ENCODE results near the gene OR6C3.
"Not testable (repeated sequence)": the region's sequence is repeated elsewhere in the genome, so short reads cannot be mapped to it uniquely, and the experiment has no call there.

The OR6C3 gene

GRCh38 chr12:55336002-55336401 is 5.5 kb downstream of the OR6C3 start:
- DNase-seq (ENCODE audit: low read depth) = no peak
- TF ChIP-seq, protein P1, sequence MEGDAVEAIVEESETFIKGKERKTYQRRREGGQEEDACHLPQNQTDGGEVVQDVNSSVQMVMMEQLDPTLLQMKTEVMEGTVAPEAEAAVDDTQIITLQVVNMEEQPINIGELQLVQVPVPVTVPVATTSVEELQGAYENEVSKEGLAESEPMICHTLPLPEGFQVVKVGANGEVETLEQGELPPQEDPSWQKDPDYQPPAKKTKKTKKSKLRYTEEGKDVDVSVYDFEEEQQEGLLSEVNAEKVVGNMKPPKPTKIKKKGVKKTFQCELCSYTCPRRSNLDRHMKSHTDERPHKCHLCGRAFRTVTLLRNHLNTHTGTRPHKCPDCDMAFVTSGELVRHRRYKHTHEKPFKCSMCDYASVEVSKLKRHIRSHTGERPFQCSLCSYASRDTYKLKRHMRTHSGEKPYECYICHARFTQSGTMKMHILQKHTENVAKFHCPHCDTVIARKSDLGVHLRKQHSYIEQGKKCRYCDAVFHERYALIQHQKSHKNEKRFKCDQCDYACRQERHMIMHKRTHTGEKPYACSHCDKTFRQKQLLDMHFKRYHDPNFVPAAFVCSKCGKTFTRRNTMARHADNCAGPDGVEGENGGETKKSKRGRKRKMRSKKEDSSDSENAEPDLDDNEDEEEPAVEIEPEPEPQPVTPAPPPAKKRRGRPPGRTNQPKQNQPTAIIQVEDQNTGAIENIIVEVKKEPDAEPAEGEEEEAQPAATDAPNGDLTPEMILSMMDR (IDR thresholded peaks at IDR 0.05; ENCODE audit: low read length, missing control alignments) = no peak
- no peak overlapping the region for H3K4me3 ChIP-seq (replicated peaks; ENCODE audit: low read depth, low read length)

DNA sequence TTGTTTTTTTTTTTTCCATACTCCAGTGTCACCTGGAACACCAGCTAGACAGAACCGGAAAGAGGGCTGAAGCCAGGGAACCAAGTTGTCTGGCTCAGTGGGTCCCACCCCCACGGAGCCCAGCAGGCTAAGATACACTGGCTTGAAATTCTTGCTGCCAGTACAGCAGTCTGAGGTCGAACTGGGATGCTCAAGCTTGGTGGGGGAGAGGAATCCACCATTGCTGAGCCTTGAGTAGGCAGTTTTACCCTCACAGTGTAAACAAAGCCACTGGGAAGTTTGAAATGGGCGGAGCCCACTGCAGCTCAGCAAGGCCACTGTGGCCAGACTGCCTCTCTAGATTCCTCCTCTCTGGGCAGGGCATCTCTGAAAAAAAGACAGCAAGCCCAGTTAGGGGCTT is 24.8 kb downstream of the OR6C3 start:
- DNase-seq (ENCODE audit: low read depth) = not testable (repeated sequence)

DNA sequence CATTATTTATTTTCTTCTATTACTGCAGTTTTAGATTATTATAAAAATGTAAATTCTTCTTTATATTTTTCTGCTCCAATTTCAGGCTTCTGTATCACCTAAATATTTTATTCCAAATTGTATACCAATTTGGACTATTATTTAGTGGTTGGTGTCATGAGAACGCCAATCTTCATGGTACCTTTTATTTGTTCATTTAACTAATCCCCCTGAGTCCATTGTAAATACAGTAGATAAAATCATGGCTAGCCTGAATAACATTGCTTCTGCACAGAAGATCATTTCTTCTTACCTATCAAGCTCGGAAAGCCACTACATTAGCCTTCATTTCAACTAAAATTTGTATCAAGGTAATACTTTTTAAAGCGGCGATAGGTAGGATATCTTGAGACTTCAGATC is 32.1 kb downstream of the OR6C3 start, which contains the start of gene OR6C75:
TSS of gene OR6C75 (plus strand) at position 301 of the 400 bp plus-strand sequence. CDS start 2,136 bp downstream, outside the sequence.
- no peak for DNase-seq (ENCODE audit: low read depth)
- H3K4me3 ChIP-seq (replicated peaks; ENCODE audit: low read depth, low read length) = no peak within 1 kb of the TSS
- TF ChIP-seq, protein P1 (IDR thresholded peaks at IDR 0.05; ENCODE audit: low read length, missing control alignments) = no peak

More for the DNA sequence above, 24.8 kb downstream of the OR6C3 start:
- not testable (repeated sequence) for H3K4me3 ChIP-seq (replicated peaks; ENCODE audit: low read depth, low read length)

DNA sequence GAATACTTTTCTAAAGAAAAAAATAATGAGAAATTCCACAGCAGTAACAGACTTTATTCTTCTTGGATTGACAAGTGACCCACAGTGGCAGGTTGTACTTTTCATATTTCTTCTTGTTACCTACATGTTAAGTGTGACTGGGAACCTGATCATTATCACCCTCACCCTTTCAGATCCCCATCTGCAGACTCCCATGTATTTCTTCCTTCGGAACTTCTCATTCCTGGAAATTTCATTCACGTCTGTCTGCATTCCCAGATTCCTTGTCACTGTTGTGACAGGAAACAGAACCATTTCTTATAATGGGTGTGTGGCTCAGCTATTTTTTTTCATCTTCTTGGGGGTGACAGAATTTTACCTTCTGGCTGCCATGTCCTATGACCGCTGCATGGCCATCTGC is 34.5 kb downstream of the OR6C3 start:
- TF ChIP-seq, protein P1 (IDR thresholded peaks at IDR 0.05; ENCODE audit: low read length, missing control alignments) = no peak
- DNase-seq (ENCODE audit: low read depth) = no peak
- no peak overlapping the region for H3K4me3 ChIP-seq (replicated peaks; ENCODE audit: low read depth, low read length)

DNA sequence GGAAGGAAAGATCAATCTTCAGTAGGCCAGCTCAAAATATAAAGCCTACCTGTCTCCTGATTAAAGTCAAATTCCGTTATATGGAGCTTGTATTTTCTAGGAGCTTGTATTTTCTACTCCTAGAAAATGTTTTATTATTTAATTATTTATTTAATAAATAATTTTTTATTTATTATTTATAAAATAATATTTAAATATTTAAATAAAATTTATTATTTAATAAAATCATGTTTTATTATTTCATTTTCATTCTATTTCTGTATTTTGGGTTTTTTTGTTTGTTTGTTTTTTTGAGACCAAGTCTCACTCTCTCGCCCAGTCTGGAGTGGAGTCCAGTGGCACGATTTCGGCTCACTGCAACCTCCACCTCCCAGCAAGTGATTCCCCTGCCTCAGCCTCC is 42.0 kb downstream of the OR6C3 start:
- no peak overlapping the region for H3K4me3 ChIP-seq (replicated peaks; ENCODE audit: low read depth, low read length)
- TF ChIP-seq, protein P1 (IDR thresholded peaks at IDR 0.05; ENCODE audit: low read length, missing control alignments) = no peak
- no peak for DNase-seq (ENCODE audit: low read depth)
